A549 treated with AZD9567 at 1 μM for 4 hours (cell line): ENCODE measurements around the gene RPL3. TPM values are rescaled to one million over a fixed set of nuclear protein-coding genes. Genes with fewer than 3 reads are reported as not detected.

Experiments
- total RNA-seq: library from RNA; stranded (reverse); fragments of 200-300 nt; extraction: Qiagen RNA extraction; gene quantifications from 5 replicates; pipeline ENCODE4 v1.2.3, GENCODE V29; 2022; ENCODE audit not compliant: insufficient read depth

RPL3 gene
- 1,743 to 2,245 TPM (median 1,807 TPM) in 5 replicates for total RNA-seq

DNA sequence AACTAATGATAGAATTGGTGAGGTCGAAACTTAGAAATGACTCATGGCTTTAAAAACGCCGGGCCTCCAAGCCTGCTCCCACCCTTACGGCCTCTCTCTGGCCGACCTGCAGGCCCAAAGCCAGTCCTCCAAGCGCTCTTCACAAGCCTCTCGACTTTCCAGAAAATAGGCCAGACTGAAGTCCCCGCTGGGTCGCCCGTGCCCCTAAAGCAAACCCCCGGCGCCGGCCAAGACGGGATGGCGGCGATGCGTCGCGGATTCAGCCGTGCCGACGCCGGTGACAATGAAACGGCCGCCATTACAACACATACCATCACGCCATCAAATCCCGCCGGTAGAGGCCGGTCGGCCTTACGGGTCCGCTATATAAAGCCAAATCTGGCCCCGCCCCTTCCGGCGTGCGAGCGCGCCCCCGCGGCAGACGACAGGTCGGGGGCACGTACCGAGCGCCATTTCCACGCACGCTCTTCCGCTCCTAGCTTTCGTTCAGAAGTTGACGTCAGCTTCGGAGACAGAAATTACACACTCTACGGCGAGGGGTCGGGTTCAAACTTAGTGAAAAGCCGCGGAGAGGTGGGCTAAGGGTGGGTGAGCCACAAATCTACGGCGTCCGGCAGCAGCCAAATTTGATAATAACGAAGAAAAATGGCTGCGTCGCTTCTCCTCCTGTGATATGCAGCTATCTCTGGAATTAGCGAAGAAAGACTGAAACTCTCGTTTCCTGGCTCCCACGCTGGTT, at the start of gene RPL3:
TSS of gene RPL3 (minus strand) at position 340 of the 739 bp plus-strand sequence. CDS start at position 314, 26 bp downstream.

DNA sequence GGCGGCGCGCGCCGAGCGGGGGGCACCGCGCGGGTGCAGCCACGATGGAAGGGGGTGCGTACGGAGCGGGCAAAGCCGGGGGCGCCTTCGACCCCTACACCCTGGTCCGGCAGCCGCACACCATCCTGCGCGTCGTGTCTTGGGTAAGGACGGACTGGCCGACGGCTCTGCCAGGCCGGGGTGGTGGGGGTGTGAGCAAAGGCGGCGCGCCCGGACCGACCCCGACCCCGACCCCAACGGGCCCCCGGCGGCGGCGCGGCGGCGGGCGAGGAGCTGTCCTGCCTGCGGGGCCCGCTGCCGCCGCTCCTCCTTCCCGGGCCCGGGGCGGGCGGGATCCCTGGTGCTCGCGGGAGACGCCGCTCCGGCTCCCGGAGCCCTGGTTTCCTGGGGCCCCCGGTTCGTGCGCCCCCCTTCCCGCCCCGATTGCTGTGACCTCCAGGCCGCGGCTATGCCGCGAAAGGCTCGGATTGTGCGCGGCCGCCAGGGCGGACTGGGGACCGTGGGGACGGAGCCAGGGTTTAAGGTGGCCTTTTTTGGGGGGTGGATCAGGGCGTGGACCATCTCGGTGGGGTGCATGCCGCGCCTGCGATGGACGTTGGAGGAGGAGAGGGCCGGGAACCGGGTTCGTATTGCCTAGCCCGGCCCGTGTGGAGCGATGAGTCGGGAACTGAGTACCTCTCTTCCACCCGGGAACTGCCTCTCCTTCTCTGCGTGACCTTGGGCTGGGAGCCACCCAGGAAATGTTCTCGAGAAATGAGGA, 30.7 kb upstream of the RPL3 start, which contains the start of gene SYNGR1:
TSS of gene SYNGR1 (plus strand) at position 25 of the 760 bp plus-strand sequence. CDS start at position 45, 20 bp downstream.

Other genes starting within 250 kb of the RPL3 start
- 0.06 to 0.08 TPM (median 0.08 TPM) in 3 of 5 replicates, not detected in the others for gene APOBEC3G, start 242.3 kb downstream of the RPL3 start, total RNA-seq
- 0.19 to 0.45 TPM (median 0.31 TPM) in 4 of 5 replicates, not detected in the other for gene APOBEC3H, start 222.4 kb downstream of the RPL3 start, total RNA-seq
- gene CBX7, start 166.9 kb downstream of the RPL3 start, total RNA-seq, result 0.78 to 1.3 TPM (median 1.1 TPM) in 5 replicates
- gene PDGFB, start 74.6 kb downstream of the RPL3 start, total RNA-seq, result 0.56 to 3.6 TPM (median 2.3 TPM) in 5 replicates
- 9.5 to 15.5 TPM (median 11.0 TPM) in 5 replicates for gene SYNGR1, start 30.4 kb upstream of the RPL3 start, total RNA-seq
- 8.0 to 11.7 TPM (median 10.9 TPM) in 5 replicates for gene TAB1, start 80.2 kb upstream of the RPL3 start, total RNA-seq
- gene MGAT3, start 137.4 kb upstream of the RPL3 start, total RNA-seq, result 0.22 to 0.62 TPM (median 0.46 TPM) in 4 of 5 replicates, not detected in the other
- 24.4 to 27.1 TPM (median 24.8 TPM) in 5 replicates for gene MIEF1, start 182.7 kb upstream of the RPL3 start, total RNA-seq
- gene ATF4, start 200.9 kb upstream of the RPL3 start, total RNA-seq, result 341 to 399 TPM (median 379 TPM) in 5 replicates
- 70.7 to 107 TPM (median 96.5 TPM) in 5 replicates for gene RPS19BP1, start 213.1 kb upstream of the RPL3 start, total RNA-seq